BLaER1 (cell line): ENCODE results near the gene CCDC63.

Source experiments
- H3K27ac ChIP-seq: shearing (Covaris generic); formaldehyde crosslinking; 2 replicates; pipeline ENCODE4 v1.8.1; 2022
- H3K27me3 ChIP-seq: shearing (Covaris generic); formaldehyde crosslinking; 2 replicates; pipeline ENCODE4 v1.8.1; 2022
- H3K36me3 ChIP-seq: shearing (Covaris generic); formaldehyde crosslinking; 2 replicates; pipeline ENCODE4 v1.8.1; 2022
- H3K4me1 ChIP-seq: shearing (Covaris generic); formaldehyde crosslinking; 2 replicates; pipeline ENCODE4 v1.8.1; 2022
- H3K4me2 ChIP-seq: shearing (Covaris generic); formaldehyde crosslinking; 2 replicates; pipeline ENCODE4 v1.8.1; 2022
- H3K4me3 ChIP-seq: shearing (Covaris generic); formaldehyde crosslinking; 2 replicates; pipeline ENCODE4 v1.8.1; 2022
- H3K9ac ChIP-seq: shearing (Covaris generic); formaldehyde crosslinking; 2 replicates; pipeline ENCODE4 v1.8.1; 2022
- H3K9me3 ChIP-seq: shearing (Covaris generic); formaldehyde crosslinking; 2 replicates; pipeline ENCODE4 v1.8.1; 2022
- H4K20me1 ChIP-seq: shearing (Covaris generic); formaldehyde crosslinking; 2 replicates; pipeline ENCODE4 v1.8.1; 2022
- Cebpa-rat ChIP-seq: shearing (Covaris generic); IDR thresholded peaks from 2 replicates; pipeline ENCODE4 v1.8.1; 2022

The CCDC63 gene

GRCh38 chr12:110928700-110929099 is 81.9 kb downstream of the CCDC63 start:
- H3K9ac ChIP-seq: no peak overlapping the region
- H3K4me3 ChIP-seq: no peak overlapping the region
- H3K27ac ChIP-seq: no peak overlapping the region
- no peaks in the 10 kb centered on the region for H3K27me3 ChIP-seq
- H3K4me2 ChIP-seq: no peak overlapping the region
- H4K20me1 ChIP-seq: no peaks in the 10 kb centered on the region
- no peaks in the 10 kb centered on the region for H3K4me1 ChIP-seq
- H3K36me3 ChIP-seq: no peaks in the 10 kb centered on the region
- no peaks in the 10 kb centered on the region for H3K9me3 ChIP-seq
- TF ChIP-seq Cebpa-rat: no peak

DNA sequence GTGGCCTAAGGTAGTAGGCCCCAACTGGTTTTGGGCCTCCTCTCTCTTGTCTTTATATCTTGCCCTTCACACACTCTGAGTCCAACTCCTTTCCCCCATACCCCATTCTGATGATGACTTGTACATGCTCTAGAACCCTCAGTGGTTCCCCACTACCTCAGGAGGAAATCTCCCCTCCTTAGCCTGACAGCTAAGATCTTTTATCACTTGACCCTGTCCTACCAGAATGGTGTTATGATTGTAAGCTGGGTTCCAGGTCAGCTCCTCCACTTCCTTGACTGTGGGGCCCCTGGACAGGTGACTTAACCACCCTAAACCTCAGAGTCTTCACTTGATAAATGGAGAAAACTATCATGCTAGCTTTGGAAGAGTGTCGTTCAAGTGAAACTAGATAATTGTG is 83.0 kb downstream of the CCDC63 start:
- H3K9ac ChIP-seq: no peak overlapping the region
- H3K36me3 ChIP-seq: no peaks in the 10 kb centered on the region
- no peaks in the 10 kb centered on the region for H3K4me1 ChIP-seq
- H3K4me3 ChIP-seq: no peak overlapping the region
- H3K9me3 ChIP-seq: no peaks in the 10 kb centered on the region
- no peak overlapping the region for H3K4me2 ChIP-seq
- H4K20me1 ChIP-seq: no peaks in the 10 kb centered on the region
- no peak for TF ChIP-seq Cebpa-rat
- H3K27me3 ChIP-seq: no peaks in the 10 kb centered on the region
- no peak overlapping the region for H3K27ac ChIP-seq

DNA sequence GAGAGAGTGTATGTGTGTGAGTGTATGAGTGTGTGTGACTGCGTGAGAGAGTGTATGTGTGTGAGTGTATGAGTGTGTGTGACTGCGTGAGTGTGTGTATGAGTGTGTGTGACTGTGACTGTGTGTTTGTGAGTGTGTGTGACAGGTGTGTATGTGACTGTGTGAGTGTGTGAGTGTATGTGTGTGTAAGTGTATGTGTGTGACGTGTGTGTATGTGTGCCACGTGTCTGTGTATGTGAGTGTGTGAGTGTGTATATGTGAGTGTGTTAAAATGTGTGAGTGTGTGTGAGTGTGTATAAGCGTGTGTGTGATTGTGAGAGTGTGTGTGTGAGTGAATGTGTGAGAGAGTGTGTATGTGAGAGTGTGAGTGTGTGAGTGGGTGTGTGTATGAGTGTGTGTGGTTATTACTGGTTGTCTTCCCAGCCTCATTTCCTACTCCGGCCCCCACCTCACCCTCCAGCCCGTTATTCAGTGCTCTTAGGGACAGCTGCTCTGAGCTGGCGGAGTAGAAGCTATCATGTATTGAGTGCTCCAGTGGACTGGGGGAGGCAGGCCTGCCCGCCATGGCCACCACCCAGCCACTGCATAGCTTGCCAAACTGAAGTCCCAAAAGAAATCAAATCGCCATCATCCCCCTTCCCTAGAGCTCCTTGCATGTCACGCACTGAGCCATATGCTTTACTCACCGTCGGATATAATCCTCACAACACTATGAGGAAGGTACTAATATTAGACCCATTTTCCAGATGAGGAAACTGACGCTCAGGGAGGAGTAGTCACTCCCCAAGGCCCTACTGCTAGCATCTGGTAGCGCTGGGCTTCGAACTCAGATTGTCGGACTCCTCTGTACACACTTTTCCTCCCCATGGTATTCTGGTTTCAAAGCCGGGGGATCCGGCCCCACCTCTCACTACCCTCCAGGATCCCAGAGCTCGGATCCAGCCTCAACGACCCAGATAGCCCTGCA is 83.8 kb downstream of the CCDC63 start:
- Histone ChIP-seq H3K4me1 (no peaks in the 10 kb centered on the region), H4K20me1 (no peaks in the 10 kb centered on the region), H3K9me3 (no peaks in the 10 kb centered on the region), H3K4me2 (no peak overlapping the region), H3K27me3 (no peaks in the 10 kb centered on the region), H3K27ac (no peak overlapping the region), H3K36me3 (no peaks in the 10 kb centered on the region), H3K4me3 (no peak overlapping the region), H3K9ac (no peak overlapping the region)
- TF ChIP-seq Cebpa-rat: no peak

GRCh38 chr12:110931315-110931728 is 84.5 kb downstream of the CCDC63 start:
- Histone ChIP-seq H3K27me3 (no peaks in the 10 kb centered on the region), H3K4me2 (no peak overlapping the region), H3K9ac (no peak overlapping the region), H3K9me3 (no peaks in the 10 kb centered on the region), H3K27ac (no peak overlapping the region), H3K4me3 (no peak overlapping the region), H3K36me3 (no peaks in the 10 kb centered on the region), H3K4me1 (no peaks in the 10 kb centered on the region), H4K20me1 (no peaks in the 10 kb centered on the region)
- no peak for TF ChIP-seq Cebpa-rat

GRCh38 chr12:110932046-110932445 is 85.3 kb downstream of the CCDC63 start:
- Histone ChIP-seq H3K4me1 (0 out of 2 replicates have a peak, but pooled peaks cover under 1% of the 10 kb centered on the region), H3K27me3 (no peaks in the 10 kb centered on the region), H4K20me1 (no peaks in the 10 kb centered on the region), H3K27ac (no peak overlapping the region), H3K9ac (no peak overlapping the region), H3K36me3 (no peaks in the 10 kb centered on the region), H3K4me2 (no peak overlapping the region), H3K9me3 (no peaks in the 10 kb centered on the region), H3K4me3 (no peak overlapping the region)
- TF ChIP-seq Cebpa-rat: no peak

DNA sequence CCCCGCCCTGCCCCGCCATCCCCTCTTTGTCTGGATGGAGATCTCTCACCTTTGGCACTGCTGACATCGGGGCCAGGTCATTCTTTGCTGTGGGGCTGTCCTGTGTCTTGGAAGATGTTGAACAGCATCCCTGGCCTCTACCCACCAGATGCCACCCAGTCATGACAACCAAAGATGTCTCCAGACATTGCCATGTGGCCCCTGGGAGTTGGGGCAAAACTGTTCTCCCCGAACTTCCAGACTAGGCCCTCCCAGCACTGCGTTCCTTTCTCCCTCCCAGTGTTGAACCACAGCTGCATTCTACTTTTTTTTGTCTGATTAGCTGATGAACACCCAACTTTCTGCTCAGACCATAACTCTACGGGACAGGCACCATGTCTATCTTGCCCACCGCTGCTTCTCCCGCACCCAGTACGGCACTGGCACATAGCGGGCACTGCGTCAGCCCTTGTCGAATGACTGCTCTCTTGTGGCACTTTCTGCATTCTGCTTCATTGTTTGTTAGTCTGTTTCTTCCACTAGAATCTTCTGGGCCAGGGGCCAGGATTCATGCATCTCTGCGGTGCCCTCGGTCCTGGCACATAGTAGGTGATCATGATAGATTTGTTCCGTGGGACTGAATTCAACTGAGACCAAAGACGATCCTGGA is 86.7 kb downstream of the CCDC63 start:
- Histone ChIP-seq H3K27ac (no peak overlapping the region), H3K27me3 (no peaks in the 10 kb centered on the region), H3K36me3 (no peaks in the 10 kb centered on the region), H3K9me3 (no peaks in the 10 kb centered on the region), H3K4me3 (no peak overlapping the region), H3K9ac (no peak overlapping the region), H3K4me2 (no peak overlapping the region), H4K20me1 (no peaks in the 10 kb centered on the region), H3K4me1 (0 out of 2 replicates have a peak, but pooled peaks cover 4% of the 10 kb centered on the region)
- no peak for TF ChIP-seq Cebpa-rat

GRCh38 chr12:110934093-110934852 is 87.5 kb downstream of the CCDC63 start:
- Histone ChIP-seq H3K4me2 (no peak overlapping the region), H3K4me3 (no peak overlapping the region), H3K9me3 (no peaks in the 10 kb centered on the region), H3K4me1 (0 out of 2 replicates have a peak, but pooled peaks cover 4% of the 10 kb centered on the region), H3K36me3 (no peaks in the 10 kb centered on the region), H3K9ac (no peak overlapping the region), H4K20me1 (no peaks in the 10 kb centered on the region), H3K27me3 (no peaks in the 10 kb centered on the region), H3K27ac (no peak overlapping the region)
- no peak for TF ChIP-seq Cebpa-rat

- no peak overlapping the region for H3K4me3 ChIP-seq
- H3K27me3 ChIP-seq: no peaks in the 10 kb centered on the region
- no peak for TF ChIP-seq Cebpa-rat
- 0 out of 2 replicates have a peak, but pooled peaks cover 4% of the 10 kb centered on the region for H3K4me1 ChIP-seq
- no peak overlapping the region for H3K9ac ChIP-seq
- H3K27ac ChIP-seq: no peak overlapping the region
- H4K20me1 ChIP-seq: no peaks in the 10 kb centered on the region
- no peaks in the 10 kb centered on the region for H3K9me3 ChIP-seq
- H3K4me2 ChIP-seq: no peak overlapping the region
- H3K36me3 ChIP-seq: no peaks in the 10 kb centered on the region
These were observed 88.8 kb downstream of the CCDC63 start for GRCh38 chr12:110935588-110935987.

GRCh38 chr12:110936367-110937103 is 89.7 kb downstream of the CCDC63 start:
- Histone ChIP-seq H3K9ac (no peak overlapping the region), H4K20me1 (no peaks in the 10 kb centered on the region), H3K9me3 (no peaks in the 10 kb centered on the region), H3K27ac (no peak overlapping the region), H3K4me2 (no peak overlapping the region), H3K36me3 (no peaks in the 10 kb centered on the region), H3K4me1 (0 out of 2 replicates have a peak, but pooled peaks cover 4% of the 10 kb centered on the region), H3K27me3 (no peaks in the 10 kb centered on the region), H3K4me3 (no peak overlapping the region)
- no peak for TF ChIP-seq Cebpa-rat
